A549 (cell line): ENCODE data around the gene KCTD6. TPM values are rescaled to one million over a fixed set of nuclear protein-coding genes. Genes with fewer than 3 reads are reported as not detected.

Source experiments
- ATAC-seq, 2 experiments: fragments of 200-7000 bp in 1 of 2; fragments of >200 bp in 1 of 2; cut with Nextera tagmentation in 1 of 2; cut with Tn5 transposase in 1 of 2; 3 replicates each; pipeline versions ENCODE4 v1.8.0 to v1.9.1; 2018 to 2020; ENCODE audit warnings: mild to moderate bottlenecking in 1 of 2, moderate library complexity in 1 of 2
- CTCF ChIA-PET: fragments of 300-600 bp; sonication (Branson Sonifier 250); formaldehyde crosslinking; extraction: SDS; loops from one replicate; lab custom pipeline; 2021; ENCODE audit warnings: antibody characterized with exemption, inconsistent platforms; lab: Yijun Ruan, JAX
- POLR2A ChIA-PET: fragments of 350-600 bp; formaldehyde crosslinking; extraction: SDS; loops from one replicate; lab custom pipeline; 2021; ENCODE audit warnings: antibody characterized with exemption, inconsistent platforms; lab: Yijun Ruan, JAX
- DNase-seq, 2 experiments: peaks; one replicate each; pipeline versions ENCODE4 v3.0.0 to v3.0.0-alpha.2; 2011 to 2016; ENCODE audit warnings: low read depth in 1 of 2, low spot score in 1 of 2
- FAIRE-seq: peaks from 2 replicates; lab custom pipeline; 2011; peaks lifted over from hg19 to GRCh38; lab: Jason Lieb, UNC
- H3K27ac ChIP-seq, 2 experiments: fragments of >200 bp; sonication (Bioruptor Twin); formaldehyde crosslinking; 3 replicates each; pipeline ENCODE4 v1.5.1; 2016 to 2017
- H3K4me1 ChIP-seq: fragments of >200 bp; sonication (Bioruptor Twin); formaldehyde crosslinking; 3 replicates; pipeline ENCODE4 v1.6.1; 2016
- H3K4me2 ChIP-seq: fragments of >200 bp; sonication (Bioruptor Twin); formaldehyde crosslinking; 3 replicates; pipeline ENCODE4 v1.6.1; 2016
- H3K4me3 ChIP-seq: fragments of >200 bp; sonication (Bioruptor Twin); formaldehyde crosslinking; 3 replicates; pipeline ENCODE4 v1.5.1; 2016
- H3K9me3 ChIP-seq: fragments of >200 bp; sonication (Bioruptor Twin); formaldehyde crosslinking; 3 replicates; pipeline ENCODE4 v1.6.1; 2016
- BHLHE40 ChIP-seq: IDR thresholded peaks from 2 replicates; pipeline ENCODE4 v1.6.1; 2012; ENCODE audit warnings: low read depth, low read length, inconsistent platforms
- CEBPB ChIP-seq, 2 experiments: fragments of >200 bp in 1 of 2; sonication (Bioruptor Twin) in 1 of 2; formaldehyde crosslinking in 1 of 2; IDR thresholded peaks; 2 replicates each; pipeline ENCODE4 v1.6.1; 2012 to 2016
- CHD2 ChIP-seq: fragments of 150-350 bp; IDR thresholded peaks from 2 replicates; pipeline ENCODE4 v1.6.1; 2014; ENCODE audit warnings: low read length; ENCODE audit not compliant: partially characterized antibody
- EHMT2 ChIP-seq: fragments of 200-600 bp; sonication (generic); IDR thresholded peaks from 2 replicates; pipeline ENCODE4 v1.6.1; 2016; ENCODE audit warnings: antibody characterized with exemption, low read depth, mild to moderate bottlenecking, moderate library complexity
- ELK1 ChIP-seq: fragments of 150-350 bp; IDR thresholded peaks from 2 replicates; pipeline ENCODE4 v1.6.1; 2014; ENCODE audit warnings: low read depth, mild to moderate bottlenecking, low read length
- ESRRA ChIP-seq: fragments of 150-350 bp; IDR thresholded peaks from 2 replicates; pipeline ENCODE4 v1.6.1; 2014; ENCODE audit warnings: mild to moderate bottlenecking, low read length, borderline replicate concordance
- FOSL2 ChIP-seq, 2 experiments: fragments of 450-650 bp in 1 of 2; fragments of >200 bp in 1 of 2; sonication (Bioruptor Twin) in 1 of 2; formaldehyde crosslinking; IDR thresholded peaks; 2 replicates each; pipeline versions ENCODE4 v1.5.0 to v1.6.1; 2016 to 2020; ENCODE audit warnings: mild to moderate bottlenecking in 1 of 2, moderate library complexity in 1 of 2
- FOXS1 ChIP-seq: fragments of 250-450 bp; sonication (Bioruptor Pico); IDR thresholded peaks from 2 replicates; pipeline ENCODE4 v1.5.0; 2020; ENCODE audit warnings: mild to moderate bottlenecking, moderate library complexity
- GATA3 ChIP-seq: IDR thresholded peaks from 2 replicates; pipeline ENCODE4 v1.6.1; 2012; ENCODE audit warnings: borderline replicate concordance
- HES2 ChIP-seq: fragments of >200 bp; sonication (Bioruptor Twin); formaldehyde crosslinking; IDR thresholded peaks from 2 replicates; pipeline ENCODE4 v1.6.1; 2016
- KDM1A ChIP-seq: fragments of 200-600 bp; sonication (generic); IDR thresholded peaks from 2 replicates; pipeline ENCODE4 v1.6.1; 2016; ENCODE audit warnings: low read depth, mild to moderate bottlenecking
- KDM5A ChIP-seq: fragments of 200-600 bp; sonication (generic); IDR thresholded peaks from 2 replicates; pipeline ENCODE4 v1.6.1; 2016; ENCODE audit warnings: antibody characterized with exemption, mild to moderate bottlenecking
- MAFK ChIP-seq: fragments of 450-650 bp; IDR thresholded peaks from 2 replicates; pipeline ENCODE4 v1.6.1; 2014; ENCODE audit not compliant: partially characterized antibody
- NPAS2 ChIP-seq: fragments of 250-450 bp; sonication (Bioruptor Pico); IDR thresholded peaks from 2 replicates; pipeline ENCODE4 v1.8.0; 2022; ENCODE audit warnings: mild to moderate bottlenecking, moderate library complexity, borderline replicate concordance
- PBX3 ChIP-seq: IDR thresholded peaks from 2 replicates; pipeline ENCODE4 v1.6.1; 2012
- RARB ChIP-seq: fragments of 250-450 bp; sonication (Bioruptor Pico); IDR thresholded peaks from 2 replicates; pipeline ENCODE4 v1.8.0; 2021; ENCODE audit warnings: mild to moderate bottlenecking, moderate library complexity
- RFX5 ChIP-seq: fragments of 450-650 bp; IDR thresholded peaks from 2 replicates; pipeline ENCODE4 v1.7.1; 2014; ENCODE audit warnings: antibody characterized with exemption, mild to moderate bottlenecking, moderate library complexity
- RNF2 ChIP-seq: fragments of 200-600 bp; sonication (generic); IDR thresholded peaks from 2 replicates; pipeline ENCODE4 v1.6.1; 2016; ENCODE audit warnings: low read depth, mild to moderate bottlenecking, antibody characterized with exemption, moderate library complexity, borderline replicate concordance
- TFCP2L1 ChIP-seq: fragments of 250-450 bp; sonication (Bioruptor Pico); IDR thresholded peaks from 2 replicates; pipeline ENCODE4 v1.5.0; 2021; ENCODE audit warnings: mild to moderate bottlenecking
- TP53 ChIP-seq: fragments of 250-450 bp; sonication (Bioruptor Pico); IDR thresholded peaks from 2 replicates; pipeline ENCODE4 v1.5.0; 2021; ENCODE audit warnings: mild to moderate bottlenecking, moderate library complexity
- ZFP36 ChIP-seq: fragments of 450-650 bp; IDR thresholded peaks from 2 replicates; pipeline ENCODE4 v1.6.1; 2014; ENCODE audit warnings: borderline replicate concordance; ENCODE audit not compliant: partially characterized antibody
- ZSCAN20 ChIP-seq: fragments of 250-450 bp; sonication (Bioruptor Pico); IDR thresholded peaks from 2 replicates; pipeline ENCODE4 v1.8.0; 2022; ENCODE audit warnings: mild to moderate bottlenecking, moderate library complexity
- WGBS: methylation state at CpG from one replicate; pipeline ENCODE4 v1.1.6; 2017; ENCODE audit errors: missing lambda C conversion rate; 5-methylcytosine and 5-hydroxymethylcytosine counted together
- polyA plus RNA-seq, 4 experiments: library from polyadenylated mRNA; depleted of rRNA in 3 of 4; stranded (reverse); fragments of >200 nt; fragmentation: RNase III in 1 of 4; extraction: RNeasy Plus Mini Kit Qiagen cat#74134 plus additional on column Dnase treatment in 1 of 4; gene quantifications; 2 replicates in 3 of 4; 3 replicates in 1 of 4; pipeline ENCODE4 v1.2.3, GENCODE V29; 2011 to 2017
- TF ChIP-seq, protein P1 (sequence below): IDR thresholded peaks from 2 replicates; pipeline ENCODE4 v1.6.1; 2012; ENCODE audit warnings: low read depth, borderline replicate concordance

KCTD6 gene
- polyA plus RNA-seq, 2 of the 4 experiments (the other 2 are of a cell fraction): 8.1 to 24.4 TPM

- ChIA-PET CTCF (interaction anchor here (0.6 to 2.2 kb wide), 7 partner anchors 8 to 93 kb away, joined by 3 to 9 read pairs (median 5); no protein-coding TSS in a partner anchor), POLR2A (no interaction called here)
- WGBS: 70% methylated on average over 4 of the region's 4 CpGs
- Histone ChIP-seq H3K4me2 (peak overlapping the region; percentile 47), H3K4me3 (no peak overlapping the region), H3K4me1 (peaks cover 36% of the 10 kb centered on the region), H3K9me3 (no peaks in the 10 kb centered on the region), H3K27ac (peak overlapping the region; percentile 48 to 80; a peak in 5 of 6 replicates)
- TF ChIP-seq RFX5: no peak
- no peak for TF ChIP-seq RNF2
- TF ChIP-seq ESRRA: no peak
- TF ChIP-seq NPAS2 (CRISPR knock-in tag): no peak
- TF ChIP-seq ZSCAN20: no peak
- 0 out of 2 replicates have a peak, but pooled peaks have one; percentile 33 for TF ChIP-seq HES2
- peak; percentile 70 to 88; a peak in 3 of 4 replicates for TF ChIP-seq CEBPB (IDR thresholded peaks at IDR 0.05)
- TF ChIP-seq ELK1: no peak
- TF ChIP-seq GATA3: no peak
- no peak for TF ChIP-seq FOSL2 (IDR thresholded peaks at IDR 0.05)
- no peak for TF ChIP-seq FOSL2 (CRISPR knock-in tag; IDR thresholded peaks at IDR 0.05)
- TF ChIP-seq TFCP2L1: no peak
- TF ChIP-seq ZFP36: no peak
- ATAC-seq: no peak
- DNase-seq: no peak
- FAIRE-seq: no peak
Measured at GRCh38 chr3:58537412-58538301, 45.8 kb downstream of the KCTD6 start.

DNA sequence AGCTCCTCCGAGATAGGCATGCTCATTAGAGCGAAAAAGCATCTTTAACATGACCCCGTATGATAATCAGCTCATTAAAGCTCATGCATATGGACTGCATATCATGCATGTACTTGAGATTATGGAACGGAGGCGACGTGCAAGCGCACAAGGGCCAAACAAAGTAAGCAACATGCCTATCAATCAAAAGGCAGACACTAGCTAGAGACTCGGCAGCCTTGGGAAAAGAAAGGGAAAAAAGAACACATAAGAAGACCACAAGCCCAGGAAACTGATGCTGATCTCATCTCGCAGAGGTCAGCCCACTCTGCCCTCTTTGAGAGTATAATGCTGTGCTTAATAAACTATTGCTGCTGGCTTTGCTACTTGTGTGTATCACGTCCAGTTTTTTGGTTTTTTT, 47.7 kb downstream of the KCTD6 start:
- 81% methylated on average over 10 of the region's 10 CpGs for WGBS
- TF ChIP-seq PBX3: no peak
- no peak for TF ChIP-seq RARB
- no peak for TF ChIP-seq ZSCAN20
- TF ChIP-seq, protein P1, sequence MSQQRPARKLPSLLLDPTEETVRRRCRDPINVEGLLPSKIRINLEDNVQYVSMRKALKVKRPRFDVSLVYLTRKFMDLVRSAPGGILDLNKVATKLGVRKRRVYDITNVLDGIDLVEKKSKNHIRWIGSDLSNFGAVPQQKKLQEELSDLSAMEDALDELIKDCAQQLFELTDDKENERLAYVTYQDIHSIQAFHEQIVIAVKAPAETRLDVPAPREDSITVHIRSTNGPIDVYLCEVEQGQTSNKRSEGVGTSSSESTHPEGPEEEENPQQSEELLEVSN: no peak
- no peak for TF ChIP-seq CHD2
- no peak for TF ChIP-seq BHLHE40
- TF ChIP-seq MAFK: no peak
- no peak for TF ChIP-seq RFX5
- TF ChIP-seq KDM5A: no peak
- TF ChIP-seq RNF2: no peak
- TF ChIP-seq KDM1A: no peak
- TF ChIP-seq EHMT2: no peak
- TF ChIP-seq FOXS1 (CRISPR knock-in tag): no peak
- no peak for TF ChIP-seq TP53 (CRISPR knock-in tag)
- DNase-seq (no peak), ATAC-seq (no peak), FAIRE-seq (no peak)
- ChIA-PET CTCF (interaction anchor here (1.1 to 2.2 kb wide), 5 partner anchors 10 to 30 kb away, joined by 3 to 9 read pairs (median 3); no protein-coding TSS in a partner anchor), POLR2A (no interaction called here)
- Histone ChIP-seq H3K4me2 (no peak overlapping the region), H3K4me1 (peaks cover 33% of the 10 kb centered on the region), H3K9me3 (no peaks in the 10 kb centered on the region), H3K27ac (no peak overlapping the region), H3K4me3 (no peak overlapping the region)
